BE2C (cell line): ENCODE measurements around the gene CLEC19A. TPM values are rescaled to one million over a fixed set of nuclear protein-coding genes. Genes with fewer than 3 reads are reported as not detected.

ENCODE experiments used
- DNase-seq: peaks from one replicate; pipeline ENCODE4 v3.0.0-alpha.2; 2020
- H3K27me3 ChIP-seq: fragments of 250-450 bp; sonication (Bioruptor Pico); 2 replicates; pipeline ENCODE4 v1.5.1; 2020; ENCODE audit warnings: mild to moderate bottlenecking
- H3K36me3 ChIP-seq: fragments of 250-450 bp; sonication (Bioruptor Pico); 2 replicates; pipeline ENCODE4 v1.5.1; 2020; ENCODE audit warnings: mild to moderate bottlenecking
- H3K4me1 ChIP-seq: fragments of 250-450 bp; sonication (Bioruptor Pico); 2 replicates; pipeline ENCODE4 v1.5.1; 2020
- H3K4me3 ChIP-seq: 2 replicates; pipeline ENCODE4 v1.5.1; 2011; ENCODE audit warnings: low read depth, low read length
- H3K9me3 ChIP-seq: fragments of 250-450 bp; sonication (Bioruptor Pico); 2 replicates; pipeline ENCODE4 v1.5.1; 2020
- polyA plus RNA-seq: library from polyadenylated mRNA; unstranded; fragments of >200 nt; gene quantifications from one replicate; pipeline ENCODE4 v1.2.1, GENCODE V29; 2012; ENCODE audit warnings: low read depth, missing spikeins; ENCODE audit not compliant: insufficient read length, insufficient read depth
- TF ChIP-seq, protein P1 (sequence below): IDR thresholded peaks from 2 replicates; pipeline ENCODE4 v1.5.1; 2012; ENCODE audit warnings: mild to moderate bottlenecking, low read depth, low read length

CLEC19A gene
- not detected for polyA plus RNA-seq

DNA sequence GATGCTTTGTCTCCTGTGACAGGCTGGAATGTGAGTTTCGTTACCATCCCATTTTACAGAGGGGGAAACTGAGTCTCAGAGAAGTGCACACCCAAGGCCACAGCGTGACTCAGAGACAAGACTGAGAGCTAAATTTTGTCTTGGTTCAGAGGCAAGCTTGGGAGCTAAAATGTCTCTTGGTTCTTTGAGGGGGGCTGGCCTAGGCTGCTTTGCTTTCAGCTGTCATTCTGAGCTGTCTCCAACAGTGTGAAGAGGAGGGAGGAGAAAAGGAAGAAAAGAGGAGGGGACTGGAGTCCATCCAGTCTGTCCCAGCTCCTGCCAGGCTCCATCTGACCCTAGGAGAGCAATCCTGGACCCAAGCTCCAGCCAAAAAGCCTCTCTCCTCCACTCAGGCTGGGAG is at the start of gene CLEC19A:
TSS of gene CLEC19A (plus strand) at position 301 of the 400 bp plus-strand sequence. CDS start 121 bp downstream, outside the sequence.
- TF ChIP-seq, protein P1, sequence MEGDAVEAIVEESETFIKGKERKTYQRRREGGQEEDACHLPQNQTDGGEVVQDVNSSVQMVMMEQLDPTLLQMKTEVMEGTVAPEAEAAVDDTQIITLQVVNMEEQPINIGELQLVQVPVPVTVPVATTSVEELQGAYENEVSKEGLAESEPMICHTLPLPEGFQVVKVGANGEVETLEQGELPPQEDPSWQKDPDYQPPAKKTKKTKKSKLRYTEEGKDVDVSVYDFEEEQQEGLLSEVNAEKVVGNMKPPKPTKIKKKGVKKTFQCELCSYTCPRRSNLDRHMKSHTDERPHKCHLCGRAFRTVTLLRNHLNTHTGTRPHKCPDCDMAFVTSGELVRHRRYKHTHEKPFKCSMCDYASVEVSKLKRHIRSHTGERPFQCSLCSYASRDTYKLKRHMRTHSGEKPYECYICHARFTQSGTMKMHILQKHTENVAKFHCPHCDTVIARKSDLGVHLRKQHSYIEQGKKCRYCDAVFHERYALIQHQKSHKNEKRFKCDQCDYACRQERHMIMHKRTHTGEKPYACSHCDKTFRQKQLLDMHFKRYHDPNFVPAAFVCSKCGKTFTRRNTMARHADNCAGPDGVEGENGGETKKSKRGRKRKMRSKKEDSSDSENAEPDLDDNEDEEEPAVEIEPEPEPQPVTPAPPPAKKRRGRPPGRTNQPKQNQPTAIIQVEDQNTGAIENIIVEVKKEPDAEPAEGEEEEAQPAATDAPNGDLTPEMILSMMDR, result no peak

DNA sequence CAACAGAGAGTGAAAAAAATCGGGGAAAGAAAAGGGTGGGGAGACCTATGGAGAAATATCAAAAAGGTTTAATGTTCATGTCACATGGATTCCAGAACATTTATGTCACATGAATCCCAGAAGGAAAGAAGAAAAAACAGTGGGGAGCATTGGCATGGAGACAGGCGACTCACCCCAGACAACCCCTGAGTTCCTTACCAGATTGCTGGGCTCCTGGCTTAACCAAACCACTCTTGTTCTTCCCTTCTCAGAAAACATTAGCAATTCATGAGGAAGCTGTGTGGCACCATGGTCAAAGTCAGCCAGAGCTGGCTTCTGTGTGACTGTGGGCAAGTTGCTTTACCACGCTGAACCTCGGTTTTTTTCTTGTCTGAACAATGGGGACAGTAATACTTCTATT is 49.6 kb upstream of the CLEC19A start:
- H3K9me3 ChIP-seq, result no peaks in the 10 kb centered on the region; the same call in 1 of the 2 replicates
- H3K27me3 ChIP-seq, result no peaks in the 10 kb centered on the region
- TF ChIP-seq, protein P1, result no peak
- no peak for DNase-seq
- no peak overlapping the region for H3K4me3 ChIP-seq
- no peaks in the 10 kb centered on the region for H3K36me3 ChIP-seq
- no peaks in the 10 kb centered on the region for H3K4me1 ChIP-seq

More for the DNA sequence above, at the start of gene CLEC19A:
- Histone ChIP-seq H3K4me1 (no peaks in the 10 kb centered on the region), H3K9me3 (no peaks in the 10 kb centered on the region), H3K4me3 (no peak within 1 kb of the TSS), H3K27me3 (no peaks in the 10 kb centered on the region), H3K36me3 (no peaks in the 10 kb centered on the region)
- no peak for DNase-seq

DNA sequence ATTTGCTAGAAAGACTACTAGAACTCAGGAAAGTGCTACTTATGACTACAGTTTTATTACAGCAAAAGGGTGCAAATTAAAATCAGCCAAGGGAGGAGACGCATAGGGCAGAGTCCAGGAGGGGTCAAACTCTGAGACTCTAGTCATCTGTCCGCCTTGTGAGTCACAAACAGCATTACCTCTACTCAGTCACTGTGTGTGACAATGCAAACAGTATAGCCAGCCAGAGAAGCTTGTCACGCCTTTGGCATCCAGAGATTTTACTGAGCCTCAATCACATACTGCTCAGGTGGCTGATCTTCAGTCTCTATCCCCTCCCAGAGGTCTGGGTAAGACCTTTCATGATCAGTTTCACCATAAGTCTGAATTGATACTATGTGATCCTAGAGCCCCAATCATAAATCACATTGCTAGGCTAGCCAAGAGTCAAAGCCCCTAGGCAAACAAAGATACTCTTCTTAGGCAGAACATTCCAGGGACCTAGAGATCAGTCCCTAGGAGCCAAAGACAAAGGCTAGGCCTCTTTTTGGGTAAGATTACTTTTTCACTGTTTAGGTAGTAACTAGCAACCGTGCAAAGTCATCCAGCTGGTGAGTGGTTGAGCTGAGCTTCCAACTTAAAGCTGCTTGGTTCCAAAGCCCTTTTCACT is 48.8 kb upstream of the CLEC19A start:
- TF ChIP-seq, protein P1, result no peak
- H3K4me1 ChIP-seq, result no peaks in the 10 kb centered on the region
- H3K27me3 ChIP-seq, result no peaks in the 10 kb centered on the region
- DNase-seq, result no peak
- no peaks in the 10 kb centered on the region for H3K9me3 ChIP-seq
- no peaks in the 10 kb centered on the region for H3K36me3 ChIP-seq
- no peak overlapping the region for H3K4me3 ChIP-seq

DNA sequence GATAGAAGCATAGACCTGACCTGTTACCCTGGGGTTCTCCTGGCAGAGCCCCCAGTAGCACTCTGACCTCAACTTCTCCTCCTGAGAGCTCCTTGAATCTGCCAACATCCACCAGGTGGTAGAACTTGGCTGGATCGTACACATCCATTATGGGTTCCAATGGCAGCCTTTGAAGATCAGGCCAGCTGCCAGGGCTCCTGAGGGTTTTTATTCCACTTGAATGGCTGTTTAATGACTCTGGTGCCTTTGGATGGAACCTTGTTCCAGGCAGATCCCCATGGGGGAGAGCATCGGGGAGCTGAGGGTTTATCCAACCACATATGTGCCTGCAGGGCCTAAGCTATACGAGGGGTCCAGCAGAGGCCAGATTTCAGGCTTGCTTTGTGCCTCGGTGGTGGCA is 47.1 kb upstream of the CLEC19A start:
- Histone ChIP-seq H3K4me3 (no peak overlapping the region), H3K4me1 (no peaks in the 10 kb centered on the region), H3K27me3 (no peaks in the 10 kb centered on the region), H3K36me3 (no peaks in the 10 kb centered on the region), H3K9me3 (no peaks in the 10 kb centered on the region; the same call in 1 of the 2 replicates)
- DNase-seq, result no peak
- TF ChIP-seq, protein P1, result no peak

DNA sequence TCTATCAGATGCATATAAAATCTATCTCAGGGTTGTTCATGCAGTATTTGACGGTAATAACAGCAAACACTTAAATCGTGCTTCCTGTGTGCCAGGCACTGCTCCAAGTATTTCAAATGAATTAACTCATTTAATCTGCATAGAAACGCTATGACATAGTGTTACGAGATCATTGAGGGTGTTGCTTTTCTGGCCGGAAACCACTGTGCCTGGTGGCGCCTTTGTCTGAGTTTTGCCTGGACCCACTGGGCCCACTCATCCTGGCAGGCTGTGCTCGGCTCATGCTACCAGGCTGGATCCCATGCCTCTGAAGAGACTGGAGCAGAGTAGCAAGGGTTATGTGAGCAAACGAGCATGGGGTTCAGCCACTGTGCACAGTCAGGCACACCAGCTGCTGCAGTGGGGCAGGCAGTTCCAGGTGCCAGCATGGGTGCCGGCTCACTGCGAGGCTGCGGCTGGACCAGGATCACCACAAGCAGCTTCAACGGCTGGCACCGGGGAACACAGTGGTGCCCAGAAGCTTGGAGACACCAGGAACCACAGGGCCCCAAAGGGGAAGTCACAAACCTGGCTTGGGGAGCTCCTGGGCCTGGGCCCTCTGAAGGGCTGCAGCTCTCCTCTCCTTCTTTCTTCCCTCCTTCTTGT is 45.9 kb upstream of the CLEC19A start:
- DNase-seq, result no peak
- H3K27me3 ChIP-seq, result no peaks in the 10 kb centered on the region

More for the DNA sequence above, 45.9 kb upstream of the CLEC19A start:
- TF ChIP-seq, protein P1, result no peak
- H3K36me3 ChIP-seq, result no peaks in the 10 kb centered on the region
- H3K4me1 ChIP-seq, result no peaks in the 10 kb centered on the region
- no peak overlapping the region for H3K4me3 ChIP-seq
- no peaks in the 10 kb centered on the region; the same call in 1 of the 2 replicates for H3K9me3 ChIP-seq
